ENCODE measurements around the gene NAGA.

- TF ChIP-seq PATZ1 (CRISPR knock-in tag; IDR thresholded peaks at IDR 0.05; ENCODE audit: borderline replicate concordance) = no peak
- no peak for TF ChIP-seq POU6F1 (CRISPR knock-in tag; IDR thresholded peaks at IDR 0.05; ENCODE audit: borderline replicate concordance, low read depth)
- TF ChIP-seq ZFP3 (CRISPR knock-in tag; IDR thresholded peaks at IDR 0.05) = no peak
- TF ChIP-seq ZC3H10 (CRISPR knock-in tag; IDR thresholded peaks at IDR 0.05) = no peak
- no peak for TF ChIP-seq BACH2 (CRISPR knock-in tag; IDR thresholded peaks at IDR 0.05; ENCODE audit: borderline replicate concordance)
- TF ChIP-seq CSDC2 (CRISPR knock-in tag; IDR thresholded peaks at IDR 0.05) = no peak
- no peak for TF ChIP-seq SNAI2 (CRISPR knock-in tag; IDR thresholded peaks at IDR 0.05)
- TF ChIP-seq ARNTL (CRISPR knock-in tag; IDR thresholded peaks at IDR 0.05; ENCODE audit: borderline replicate concordance, low read depth) = no peak
These were observed 4.4 kb upstream of the NAGA start for GRCh38 chr22:42074846-42075676.

All from SK-N-SH treated with all-trans-retinoic acid at 6 μM for 48 hours (cell line).